Stimulated activated CD8-positive, alpha-beta memory T cell treated with anti-CD3 and anti-CD28 coated beads, Interleukin-7, amount 100 ng/mL, for 4 hours (primary cell): ENCODE measurements around the gene CARS1.

Experiments used
- DNase-seq, 2 donors: peaks; one replicate each; pipeline ENCODE4 v3.0.0-alpha.2; 2020; ENCODE audit warnings: low read depth in 2 of 2

Gene CARS1

DNA sequence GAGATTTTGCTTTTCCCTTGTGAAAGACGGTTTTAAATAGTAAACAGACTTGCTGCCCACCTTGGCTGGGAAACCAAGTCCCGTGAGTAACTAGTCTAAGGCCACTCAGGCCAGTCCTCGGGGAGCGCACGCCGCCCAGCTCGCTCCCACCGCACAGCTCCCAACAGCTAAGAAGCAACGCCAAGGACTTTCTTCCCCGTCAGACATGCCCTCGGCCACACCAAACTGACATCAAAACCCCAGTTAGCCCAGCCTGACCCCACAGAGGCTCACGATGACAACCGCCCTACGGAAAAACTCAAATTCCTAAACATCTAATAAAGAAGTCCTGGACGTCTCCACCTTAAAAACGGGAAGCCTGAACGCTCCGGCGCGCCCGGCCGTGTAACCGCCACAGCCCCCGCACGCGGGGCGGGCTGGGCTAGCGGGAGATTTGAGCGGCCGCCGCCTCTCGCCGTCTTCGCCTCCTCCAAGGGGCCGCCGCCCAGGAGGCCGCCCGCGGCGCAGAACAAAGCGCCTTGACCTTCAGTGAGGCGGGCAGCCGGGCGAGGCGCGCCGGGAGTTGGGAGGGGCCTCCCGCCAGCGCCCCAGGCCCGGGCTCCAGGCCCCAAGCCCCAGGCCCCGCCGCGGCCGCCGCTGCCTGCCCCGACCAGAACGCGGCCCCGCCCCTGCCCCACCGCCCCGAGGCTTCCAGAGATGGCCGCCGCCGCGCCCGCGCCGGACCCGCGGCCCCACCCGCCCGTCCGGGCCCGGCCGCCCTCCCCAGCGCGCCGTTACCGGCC, 65.6 kb downstream of the CARS1 start:
- no peak for DNase-seq

DNA sequence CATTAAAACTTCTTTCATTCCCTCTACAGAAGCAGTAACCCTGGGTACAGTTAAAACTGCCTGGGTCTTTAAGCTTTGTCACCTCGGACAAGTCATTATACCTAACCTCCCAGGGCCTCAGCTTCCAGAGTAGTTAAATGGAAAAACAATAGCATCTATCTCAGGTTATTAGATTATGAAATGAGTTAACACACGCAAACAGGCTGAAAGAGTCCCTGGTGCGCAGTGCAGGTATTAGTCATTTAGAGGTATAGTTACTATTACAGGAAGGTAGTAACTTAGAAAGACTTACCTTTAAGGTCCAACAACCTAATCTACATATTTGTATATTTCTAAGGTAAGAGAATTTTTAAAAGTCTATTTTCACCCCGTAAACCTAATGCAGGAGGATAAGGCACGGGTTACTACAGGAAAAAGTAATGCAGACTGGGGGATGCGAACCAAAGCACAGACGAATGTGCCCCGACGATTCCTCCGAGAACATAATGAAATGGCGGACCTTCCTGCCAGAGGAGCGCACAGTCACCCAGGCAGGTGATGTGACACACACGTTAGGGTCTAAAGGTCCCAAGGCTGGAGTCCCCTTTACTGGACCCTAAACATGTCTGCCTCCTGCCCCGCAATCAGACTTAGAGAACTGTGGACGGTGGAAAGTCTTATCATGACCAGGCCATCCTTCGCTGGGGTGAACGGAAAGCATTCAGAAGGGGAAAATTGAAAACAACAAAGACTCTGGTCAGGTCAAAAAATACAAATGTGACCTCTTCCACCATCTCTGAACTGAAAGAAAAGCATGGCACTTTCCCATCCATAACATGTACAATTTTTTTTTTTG, 66.4 kb downstream of the CARS1 start:
- peak; percentile 12 to 24 for DNase-seq

DNA sequence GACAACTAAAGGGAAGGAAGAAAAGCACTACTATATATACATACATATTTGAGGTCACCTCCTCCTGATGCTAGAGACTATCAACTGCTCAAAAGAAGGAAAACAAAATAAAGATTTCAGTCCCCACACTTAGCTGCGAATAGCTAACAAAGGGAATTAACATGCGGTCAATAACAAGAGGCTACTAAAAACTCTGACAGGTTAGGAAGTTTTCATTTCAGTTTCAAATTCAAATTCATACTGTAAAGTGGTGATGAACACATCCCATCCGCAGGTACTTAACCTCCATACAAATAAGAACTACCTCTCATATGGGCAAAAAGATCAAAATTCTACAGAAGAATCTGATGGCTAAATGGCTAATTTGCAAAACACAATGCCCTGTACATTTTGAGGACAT, 67.7 kb downstream of the CARS1 start:
- DNase-seq, result no peak

DNA sequence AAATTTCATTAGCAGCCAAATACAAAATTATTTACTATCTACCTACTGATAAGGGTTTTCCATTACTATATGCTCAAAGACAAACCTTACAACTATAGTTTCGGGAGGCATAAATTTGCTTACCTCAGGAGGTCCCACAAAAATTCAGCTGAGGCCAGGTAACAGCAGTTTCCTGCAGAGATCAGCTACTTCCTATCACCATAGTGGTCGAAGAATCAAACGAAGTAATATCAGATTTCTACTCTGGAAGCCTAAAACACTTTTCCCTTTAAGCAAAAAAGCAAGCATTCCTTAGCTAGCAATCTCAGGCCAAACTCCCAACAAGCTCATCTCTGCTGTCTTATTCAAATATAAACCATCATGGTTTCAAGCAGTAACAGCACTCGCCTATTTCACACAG, 68.2 kb downstream of the CARS1 start:
- no peak for DNase-seq

DNA sequence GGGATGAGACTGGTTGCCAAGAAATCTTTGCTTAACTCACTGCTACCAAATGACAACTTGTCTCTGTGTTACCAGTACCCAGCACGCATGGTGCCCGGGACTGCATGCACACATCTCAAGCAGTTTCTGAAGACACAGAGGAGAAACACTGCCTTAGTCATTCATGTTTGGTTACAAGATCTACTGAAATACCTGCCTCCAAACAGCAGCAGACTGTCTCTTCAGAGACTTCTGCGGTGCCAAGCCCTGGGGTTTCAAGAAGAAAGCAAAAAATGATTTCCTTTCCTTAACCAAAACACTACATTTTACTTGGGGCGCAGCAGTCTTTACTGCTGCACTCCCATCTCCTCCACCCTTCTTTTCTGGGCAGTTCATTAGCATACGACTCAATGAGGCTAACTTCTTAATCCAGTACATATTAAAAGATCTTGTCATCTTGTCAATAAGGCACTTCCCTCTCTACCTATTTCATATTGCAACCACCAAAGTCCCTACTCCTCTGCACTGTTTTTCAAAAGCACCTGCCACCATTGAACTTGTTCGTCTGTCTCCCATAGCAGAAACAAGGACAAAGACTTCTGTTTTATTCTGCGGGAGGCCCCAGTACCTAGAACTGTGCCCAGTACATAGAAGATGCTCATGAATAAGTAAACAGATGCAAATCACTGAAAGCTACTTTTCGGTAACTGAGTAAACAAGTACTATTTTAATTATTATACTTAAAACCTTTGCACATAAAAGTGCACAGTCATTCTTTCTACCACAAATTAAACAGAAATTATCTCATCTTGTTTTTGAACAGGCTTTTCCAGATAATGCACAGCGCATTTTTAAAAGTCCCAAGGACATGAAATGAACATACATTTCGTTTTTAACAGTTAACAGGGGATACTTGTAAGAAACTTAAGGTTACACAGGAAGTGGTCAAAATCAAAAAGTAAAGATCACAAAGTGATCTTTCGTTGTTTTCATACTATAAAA, 69.1 kb downstream of the CARS1 start:
- no peak for DNase-seq

DNA sequence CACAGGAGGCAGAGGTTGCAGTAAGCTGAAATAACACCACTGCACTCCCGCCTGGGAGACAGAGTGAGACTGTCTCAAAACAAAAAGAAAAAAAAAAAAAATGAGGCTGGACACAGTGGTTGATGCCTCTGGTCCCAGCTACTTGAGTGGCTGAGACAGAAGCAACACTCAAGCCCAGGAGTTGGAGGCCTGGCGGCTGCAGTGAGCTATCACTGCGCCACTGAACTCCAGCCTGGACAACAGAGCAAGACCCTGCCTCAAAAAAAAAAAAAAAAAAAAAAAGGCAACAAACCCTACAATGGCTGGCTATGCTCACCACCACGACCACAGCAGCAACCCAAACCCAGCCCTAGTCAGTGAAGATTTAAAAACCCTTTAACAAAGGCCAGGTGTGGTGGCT, 73.3 kb downstream of the CARS1 start:
- no peak for DNase-seq

DNA sequence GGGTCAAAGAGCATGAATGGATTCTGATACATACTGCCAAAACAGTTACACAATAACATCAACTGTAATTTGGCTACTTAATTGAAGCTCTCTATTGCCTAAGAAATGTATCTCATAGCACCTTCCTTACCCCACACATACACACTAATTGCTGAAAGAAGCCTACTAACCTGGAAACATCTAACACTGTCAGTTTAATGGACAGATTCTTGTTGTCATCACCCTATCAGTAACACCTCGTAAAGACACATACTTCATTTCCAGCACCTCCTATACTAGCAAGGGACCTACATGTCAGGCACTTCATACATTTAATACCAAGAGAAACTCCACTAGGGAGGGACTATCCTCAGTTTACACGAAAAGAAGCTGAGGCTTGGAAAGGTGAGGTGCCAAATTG, 75.0 kb downstream of the CARS1 start:
- no peak for DNase-seq

DNA sequence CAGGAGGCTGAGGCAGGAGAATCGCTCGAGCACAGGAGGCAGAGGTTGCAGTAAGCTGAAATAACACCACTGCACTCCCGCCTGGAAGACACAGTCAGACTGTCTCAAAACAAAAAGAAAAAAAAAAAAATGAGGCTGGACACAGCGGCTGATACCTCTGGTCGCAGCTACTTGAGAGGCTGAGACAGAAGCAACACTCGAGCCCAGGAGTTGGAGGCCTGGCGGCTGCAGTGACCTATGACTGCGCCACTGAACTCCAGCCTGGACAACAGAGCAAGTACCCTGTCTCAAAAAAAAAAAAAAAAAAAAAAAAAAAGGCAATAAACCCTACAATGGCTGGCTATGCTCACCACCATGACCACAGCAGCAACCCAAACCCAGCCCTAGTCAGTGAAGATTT, 76.1 kb downstream of the CARS1 start:
- DNase-seq, result no peak

DNA sequence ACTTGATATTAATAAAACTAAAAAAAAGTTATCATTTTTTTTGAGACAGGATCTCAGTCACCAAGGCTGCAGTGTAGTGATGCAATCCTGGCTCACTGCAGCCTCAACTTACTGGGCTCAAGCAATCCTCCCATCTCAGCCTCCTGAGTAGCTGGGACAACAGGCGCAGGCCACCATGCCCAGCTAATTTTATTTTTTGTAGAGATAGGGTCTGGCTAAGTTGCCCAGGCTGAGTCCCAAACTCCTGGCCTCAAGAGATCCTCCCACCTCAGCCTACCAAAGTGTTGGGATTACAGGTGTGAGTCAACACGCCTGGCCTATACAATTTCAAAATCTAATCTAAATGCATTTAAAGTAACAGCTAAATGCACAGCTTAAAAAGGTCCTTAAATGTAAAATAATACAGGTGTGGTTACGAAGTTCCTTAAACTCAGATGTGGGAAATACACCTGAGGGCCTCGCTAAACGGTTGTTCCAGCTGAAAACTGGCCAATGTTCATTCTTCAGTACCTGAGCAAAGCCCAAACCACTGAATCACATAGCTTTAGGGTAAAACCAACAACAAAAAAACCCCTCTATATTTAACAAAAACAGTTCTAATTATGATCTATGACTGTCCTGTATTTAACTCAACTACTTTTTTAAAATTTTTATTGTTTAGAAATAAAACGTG, 76.9 kb downstream of the CARS1 start:
- DNase-seq, result no peak

DNA sequence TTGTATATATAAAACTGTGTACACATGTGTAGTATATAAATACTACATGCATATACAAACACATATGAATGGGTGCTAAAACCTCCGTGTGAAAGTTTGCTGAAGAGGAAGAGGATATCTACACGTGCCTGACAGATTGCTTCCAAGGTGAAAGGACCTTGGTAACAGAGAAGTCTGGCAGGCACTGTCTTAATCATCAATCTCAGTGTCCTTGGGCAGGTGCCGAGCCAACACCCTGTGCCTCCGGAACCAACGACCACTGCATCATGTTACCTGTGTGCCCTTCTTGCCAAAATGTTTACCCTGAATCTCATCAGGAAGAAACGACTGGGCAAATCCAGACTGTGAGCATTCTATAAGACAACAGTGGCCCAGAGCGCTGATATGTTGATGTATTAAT, 80.1 kb downstream of the CARS1 start:
- DNase-seq, result no peak

DNA sequence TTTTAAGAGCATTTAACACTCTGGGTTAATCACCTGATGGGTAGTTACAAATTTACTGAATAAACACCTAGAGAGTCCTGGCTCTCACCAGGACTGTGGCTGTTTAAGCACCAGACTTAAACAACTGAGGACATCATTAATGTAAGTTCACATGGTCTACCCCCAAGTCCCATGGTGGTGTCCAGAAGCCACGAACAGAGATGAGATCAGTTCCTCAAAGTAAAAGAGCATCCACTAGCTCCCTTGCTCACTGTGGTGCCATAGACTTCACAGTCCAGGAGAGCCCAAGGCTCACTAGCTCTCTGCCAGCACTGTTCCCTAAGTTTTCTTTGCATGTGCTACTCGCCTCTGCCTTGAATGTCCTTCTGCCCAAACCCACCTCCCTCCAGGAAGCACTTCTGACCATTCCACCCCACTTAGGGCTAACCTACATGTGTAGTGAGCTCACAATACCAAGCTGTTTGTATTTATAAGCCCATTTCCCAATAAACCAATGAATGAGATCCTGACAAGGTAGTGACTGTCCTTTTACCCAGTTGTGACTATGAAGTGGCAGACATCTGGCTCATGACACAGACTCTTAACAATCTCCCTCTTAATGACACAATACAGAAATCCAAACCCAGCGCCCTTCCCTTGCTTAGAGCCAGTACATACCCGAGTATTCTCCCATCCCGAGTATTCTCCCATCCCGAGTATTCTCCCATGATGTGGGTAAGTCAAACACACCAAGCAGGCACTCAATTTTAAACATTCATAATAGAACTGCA, 80.7 kb downstream of the CARS1 start:
- no peak for DNase-seq

DNA sequence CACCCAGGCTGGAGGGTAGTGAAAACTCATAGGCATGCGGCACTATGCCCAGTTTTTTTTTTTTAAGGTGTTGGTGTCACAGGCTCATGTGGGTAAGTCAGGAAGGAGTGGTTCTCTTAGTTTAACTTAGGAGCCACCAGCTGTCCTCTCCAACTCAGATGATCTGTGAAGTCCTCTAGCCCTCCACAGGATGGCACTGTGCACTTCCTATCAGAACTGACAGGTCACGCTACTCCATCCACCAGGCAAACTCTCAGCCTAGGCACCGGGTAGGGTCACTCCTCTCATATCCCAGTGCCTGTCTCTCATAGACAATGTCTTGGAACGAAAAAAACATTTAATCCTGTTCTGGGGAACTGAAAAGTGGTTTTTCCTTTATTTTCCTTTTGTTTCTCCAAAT, 81.6 kb downstream of the CARS1 start:
- DNase-seq, result peak in 1 of 2 donors; percentile 16

DNA sequence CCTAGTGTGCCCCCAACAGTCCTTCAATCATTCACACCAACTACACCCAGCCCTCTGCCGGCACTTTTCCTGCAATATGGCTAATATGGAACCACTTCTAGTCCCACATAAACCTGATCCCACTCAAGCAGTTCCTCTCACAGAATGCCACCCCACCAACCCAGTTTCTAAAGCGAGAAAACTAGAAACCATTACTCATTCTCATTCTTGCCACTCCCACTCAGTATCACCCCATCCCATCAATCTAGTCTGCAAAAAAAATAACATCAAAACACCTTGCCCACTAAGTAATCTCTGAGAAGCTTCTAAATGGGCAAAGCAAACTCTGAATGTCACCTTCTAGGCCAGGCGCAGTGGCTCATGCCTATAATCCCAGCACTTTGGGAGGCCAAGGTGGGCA, 83.0 kb downstream of the CARS1 start:
- DNase-seq, result no peak

DNA sequence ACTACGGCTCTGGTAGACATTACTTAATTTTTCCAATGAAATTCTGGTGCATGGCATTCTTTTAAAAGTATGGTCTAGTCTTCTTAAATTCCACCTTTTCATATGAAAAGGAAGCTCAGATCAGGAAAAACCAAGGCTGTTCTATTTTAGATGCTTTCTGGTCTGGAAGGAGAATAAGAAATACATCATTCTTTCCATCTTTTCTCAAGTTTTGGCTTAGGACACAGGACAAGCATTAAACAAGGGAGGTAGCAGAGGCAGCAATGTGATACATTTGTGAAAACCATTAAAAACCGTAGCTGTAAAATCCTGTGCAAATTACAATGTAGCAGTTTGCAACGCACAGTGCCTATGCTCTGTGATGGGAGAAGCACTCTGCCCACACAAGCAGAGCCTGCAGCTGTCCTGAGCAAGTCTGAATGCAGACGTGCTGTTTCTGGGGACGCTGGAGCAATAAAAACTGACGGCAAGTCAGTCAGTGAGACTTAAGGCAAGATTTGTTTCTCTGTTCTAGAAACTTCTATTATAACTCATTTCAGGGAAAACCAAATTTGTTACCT, 88.8 kb downstream of the CARS1 start:
- DNase-seq, result no peak

DNA sequence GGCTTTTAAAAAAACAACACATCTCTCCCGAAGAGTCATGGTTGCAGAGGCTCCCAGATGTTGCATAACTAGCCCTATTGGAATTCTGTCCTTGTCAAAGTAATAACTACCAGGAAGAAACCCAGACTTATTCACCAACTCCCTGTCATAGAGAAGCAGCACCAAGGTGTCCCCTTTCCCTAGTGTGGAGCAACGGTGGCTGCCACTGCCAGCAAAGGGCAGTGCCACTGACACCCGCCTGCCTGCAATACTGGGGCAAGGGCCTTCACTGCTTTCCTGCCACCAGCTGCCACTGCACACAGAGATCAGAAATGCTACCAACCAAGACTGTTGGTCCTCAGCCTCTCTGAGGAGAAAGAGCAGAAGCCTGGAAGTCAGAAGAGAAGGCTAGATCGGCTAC, 92.4 kb downstream of the CARS1 start:
- DNase-seq, result no peak

DNA sequence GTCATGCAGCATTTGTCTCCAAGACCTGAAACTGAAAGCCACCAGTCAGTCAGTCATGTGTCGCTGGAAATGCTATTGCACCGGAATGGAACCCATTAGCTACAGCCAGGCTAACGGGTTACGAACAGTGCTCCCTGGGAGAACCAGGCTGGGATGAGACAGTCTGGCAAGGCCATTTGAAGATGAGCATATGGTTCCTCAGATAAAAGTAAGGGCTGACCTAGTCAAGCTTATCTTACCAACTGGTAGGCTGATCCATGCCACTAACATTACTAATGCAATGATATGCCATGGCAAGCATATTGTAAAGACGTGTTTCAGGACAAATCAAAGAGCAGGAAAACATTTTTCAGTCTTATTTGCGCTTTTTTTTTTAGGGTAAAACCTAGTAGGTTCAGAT, 93.5 kb downstream of the CARS1 start:
- no peak for DNase-seq

DNA sequence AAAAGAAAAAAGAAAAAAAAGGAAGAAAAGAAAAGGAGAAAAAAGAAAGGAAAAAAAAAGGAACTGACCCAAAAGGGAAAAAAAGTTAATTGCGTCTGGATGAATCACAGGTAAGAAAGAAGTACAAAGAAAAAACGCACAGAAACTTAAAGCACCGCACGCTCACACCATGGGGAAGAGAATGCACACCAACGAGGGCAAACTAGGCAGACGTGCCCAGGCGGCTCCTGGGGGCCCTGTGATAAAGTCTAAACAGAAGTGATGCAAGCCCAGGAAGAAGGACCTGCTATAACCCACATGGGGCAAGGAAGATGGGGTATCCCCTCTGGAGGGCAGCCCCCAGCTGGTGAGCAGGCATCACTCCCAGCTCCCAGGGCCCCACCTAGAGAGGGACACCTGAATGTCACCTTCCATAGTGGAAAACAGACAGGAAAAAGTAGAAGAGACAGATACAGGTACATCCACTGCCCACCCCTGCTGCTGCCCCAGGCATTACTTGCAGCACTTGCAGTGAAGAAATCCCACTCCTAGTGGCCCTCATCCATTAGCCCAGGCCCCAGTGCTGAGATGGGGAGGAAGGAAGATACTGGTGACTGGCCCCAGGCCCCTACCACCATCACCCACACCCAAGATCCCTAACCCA, 94.0 kb downstream of the CARS1 start:
- DNase-seq, result no peak

DNA sequence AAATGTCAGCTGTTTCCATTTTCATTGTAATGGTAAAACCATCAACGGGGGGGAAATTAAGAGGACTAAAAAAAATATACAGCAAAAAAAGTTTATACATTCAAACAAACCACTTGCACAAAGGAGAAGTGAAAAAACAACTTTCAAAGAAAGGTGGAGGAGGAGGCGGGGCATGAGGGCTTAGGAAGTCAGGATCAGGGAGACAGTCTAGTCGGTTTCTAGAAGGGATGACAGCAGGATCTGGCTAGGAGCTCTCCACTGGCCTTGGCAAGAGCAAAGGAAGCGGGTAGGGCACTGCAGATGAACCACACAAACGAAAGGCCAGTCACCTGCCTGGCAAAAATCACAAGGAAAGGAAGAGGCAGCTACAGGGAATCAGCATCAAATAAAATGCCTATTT, 96.1 kb downstream of the CARS1 start:
- DNase-seq, result no peak

DNA sequence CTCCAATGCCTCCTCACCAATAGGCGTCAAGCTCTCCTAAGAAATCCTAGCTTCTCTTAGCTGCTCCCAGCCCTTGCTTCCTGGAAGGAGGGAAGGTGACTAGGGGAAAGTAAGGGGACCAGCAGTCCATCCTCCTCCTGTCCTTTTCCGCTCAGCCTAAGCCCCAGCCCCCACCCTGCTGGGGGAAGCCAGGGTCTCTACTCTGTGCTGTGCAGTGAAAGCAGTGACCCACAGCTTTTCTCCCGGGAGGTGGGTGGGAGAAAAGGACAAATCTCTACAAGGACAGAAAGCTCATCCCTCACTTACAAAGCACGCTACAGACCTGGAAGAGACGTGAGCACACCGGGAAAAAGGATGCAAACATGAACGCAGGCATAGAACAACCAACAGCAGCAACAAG, 97.1 kb downstream of the CARS1 start:
- no peak for DNase-seq

DNA sequence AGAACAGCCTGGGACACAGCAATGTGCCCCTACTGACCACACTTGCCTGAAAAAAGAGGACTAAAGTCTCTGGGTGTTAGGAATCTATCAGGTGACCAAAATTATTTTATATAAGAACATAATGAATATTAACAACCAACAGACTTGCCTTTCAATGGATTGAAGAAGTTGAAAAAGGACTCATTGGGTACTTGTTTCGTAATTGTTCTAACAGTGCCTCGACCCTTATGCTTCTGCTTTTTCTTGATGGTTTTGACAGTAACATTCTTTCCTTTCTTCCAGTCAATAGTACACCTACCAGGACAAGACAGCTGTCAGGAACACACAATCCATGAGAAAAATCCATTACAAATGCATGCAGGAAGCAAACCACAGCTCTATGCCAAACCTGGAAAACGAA, 99.0 kb downstream of the CARS1 start:
- no peak for DNase-seq
